ENCODE results near the gene AOPEP.
A peak's percentile ranks its signal among the peaks of the same experiment; 100 is the strongest.

Gene AOPEP

GRCh38 chr9:94746541-94747370, 20.3 kb downstream of the AOPEP start (continued):
- TF ChIP-seq ZNF449 (tag by site-specific recombination; IDR thresholded peaks at IDR 0.05) = no peak
- TF ChIP-seq ZFP37 (tag by site-specific recombination; IDR thresholded peaks at IDR 0.05) = no peak
- no peak for TF ChIP-seq ZNF24 (tag by site-specific recombination; IDR thresholded peaks at IDR 0.05)
- no peak for TF ChIP-seq ZNF645 (tag by site-specific recombination; IDR thresholded peaks at IDR 0.05)
- TF ChIP-seq ZNF596 (tag by site-specific recombination; IDR thresholded peaks at IDR 0.05) = no peak
- no peak for TF ChIP-seq ZNF266 (tag by site-specific recombination; IDR thresholded peaks at IDR 0.05; ENCODE audit: low read depth)
- TF ChIP-seq ZNF398 (tag by site-specific recombination; IDR thresholded peaks at IDR 0.05) = no peak
- TF ChIP-seq ZNF610 (tag by site-specific recombination; IDR thresholded peaks at IDR 0.05; ENCODE audit: borderline replicate concordance) = no peak
- no peak for TF ChIP-seq ZFP3 (tag by site-specific recombination; IDR thresholded peaks at IDR 0.05; ENCODE audit: low read depth)
- no peak for TF ChIP-seq CTCF (tag by site-specific recombination; IDR thresholded peaks at IDR 0.05)
- TF ChIP-seq WT1 (tag by site-specific recombination; IDR thresholded peaks at IDR 0.05) = no peak
- no peak for TF ChIP-seq HIC1 (tag by site-specific recombination; IDR thresholded peaks at IDR 0.05)
- TF ChIP-seq ZNF311 (tag by site-specific recombination; IDR thresholded peaks at IDR 0.05; ENCODE audit: borderline replicate concordance) = no peak
- no peak for TF ChIP-seq ZBTB8A (tag by site-specific recombination; IDR thresholded peaks at IDR 0.05)
- TF ChIP-seq ZNF843 (tag by site-specific recombination; IDR thresholded peaks at IDR 0.05) = peak; percentile 67
- no peak for TF ChIP-seq ZNF548 (tag by site-specific recombination; IDR thresholded peaks at IDR 0.05)
- no peak for TF ChIP-seq ZNF155 (tag by site-specific recombination; IDR thresholded peaks at IDR 0.05)
- TF ChIP-seq ZNF558 (tag by site-specific recombination; IDR thresholded peaks at IDR 0.05) = no peak
- TF ChIP-seq ZNF169 (tag by site-specific recombination; IDR thresholded peaks at IDR 0.05) = no peak
- TF ChIP-seq OSR2 (tag by site-specific recombination; IDR thresholded peaks at IDR 0.05) = 0 out of 2 replicates have a peak, but pooled peaks have one; percentile 10
- peak; percentile 16; the same call in 1 of the 2 replicates for TF ChIP-seq MZF1 (tag by site-specific recombination; IDR thresholded peaks at IDR 0.05; ENCODE audit: borderline replicate concordance)
- no peak for TF ChIP-seq PRDM10 (tag by site-specific recombination; IDR thresholded peaks at IDR 0.05)
- no peak for TF ChIP-seq ZNF560 (tag by site-specific recombination; IDR thresholded peaks at IDR 0.05; ENCODE audit: borderline replicate concordance)
- TF ChIP-seq ZNF324 (tag by site-specific recombination; IDR thresholded peaks at IDR 0.05) = no peak
- TF ChIP-seq PRDM6 (tag by site-specific recombination; IDR thresholded peaks at IDR 0.05) = 0 out of 2 replicates have a peak, but pooled peaks have one; percentile 36

Data from HEK293 (cell line).